Loucy (cell line): ENCODE measurements around the gene MMP14.
"Not testable (repeated sequence)": the region's sequence is repeated elsewhere in the genome, so short reads cannot be mapped to it uniquely, and the experiment has no call there.

ENCODE experiments used
- H2AFZ ChIP-seq: fragments of 200-600 bp; sonication (generic); 2 replicates; pipeline ENCODE4 v1.6.0; 2016; ENCODE audit warnings: antibody characterized with exemption, mild to moderate bottlenecking, low read length, moderate library complexity
- H3F3A ChIP-seq: fragments of 200-600 bp; 2 replicates; pipeline ENCODE4 v1.6.0; 2016; ENCODE audit warnings: antibody characterized with exemption, low read depth, mild to moderate bottlenecking
- H3K27me3 ChIP-seq: fragments of 200-600 bp; sonication (generic); 2 replicates; pipeline ENCODE4 v1.6.1; 2014; ENCODE audit warnings: low read length, mild to moderate bottlenecking; ENCODE audit not compliant: insufficient read depth, poor library complexity, severe bottlenecking
- H3K36me3 ChIP-seq: fragments of 200-600 bp; sonication (generic); 2 replicates; pipeline ENCODE4 v1.6.1; 2016; ENCODE audit warnings: low read length; ENCODE audit not compliant: insufficient read depth
- H3K4me1 ChIP-seq: fragments of 200-600 bp; sonication (generic); 2 replicates; pipeline ENCODE4 v1.5.1; 2014; ENCODE audit warnings: low read length, mild to moderate bottlenecking; ENCODE audit not compliant: insufficient read depth, poor library complexity, severe bottlenecking
- H3K4me2 ChIP-seq: fragments of 200-600 bp; sonication (generic); 2 replicates; pipeline ENCODE4 v1.6.0; 2014; ENCODE audit warnings: antibody characterized with exemption, low read length, low read depth, mild to moderate bottlenecking; ENCODE audit not compliant: poor library complexity, severe bottlenecking
- H3K4me3 ChIP-seq: fragments of 200-600 bp; sonication (generic); 2 replicates; pipeline ENCODE4 v1.5.1; 2014; ENCODE audit warnings: low read length, mild to moderate bottlenecking, mixed read lengths; ENCODE audit not compliant: poor library complexity, severe bottlenecking
- H3K79me2 ChIP-seq: fragments of 200-600 bp; sonication (generic); 2 replicates; pipeline ENCODE4 v1.6.1; 2014; ENCODE audit warnings: low read length; ENCODE audit not compliant: insufficient read depth
- H3K9ac ChIP-seq: fragments of 200-600 bp; sonication (generic); 2 replicates; pipeline ENCODE4 v1.6.0; 2014; ENCODE audit warnings: mild to moderate bottlenecking, low read depth, low read length, moderate library complexity; ENCODE audit not compliant: poor library complexity, severe bottlenecking
- H3K9me2 ChIP-seq: fragments of 200-600 bp; sonication (generic); replicated peaks from 2 replicates; pipeline ENCODE4 v1.6.1; 2016; ENCODE audit warnings: low read depth, low read length, mixed read lengths
- H3K9me3 ChIP-seq: fragments of 200-600 bp; sonication (generic); 2 replicates; pipeline ENCODE4 v1.6.1; 2014; ENCODE audit warnings: mild to moderate bottlenecking, antibody characterized with exemption, low read length, low read depth; ENCODE audit not compliant: insufficient read depth
- H4K20me1 ChIP-seq: fragments of 200-600 bp; sonication (generic); 2 replicates; pipeline ENCODE4 v1.6.0; 2014; ENCODE audit warnings: antibody characterized with exemption, low read length, mild to moderate bottlenecking; ENCODE audit not compliant: insufficient read depth, poor library complexity, severe bottlenecking
- EZH2phosphoT487 ChIP-seq: fragments of 200-600 bp; IDR thresholded peaks from 2 replicates; pipeline ENCODE4 v1.6.1; 2018; ENCODE audit warnings: antibody characterized with exemption, mild to moderate bottlenecking, moderate library complexity, borderline replicate concordance
- TF ChIP-seq, protein P1 (sequence below): fragments of 200-600 bp; sonication (generic); conservative IDR thresholded peaks from 2 replicates; pipeline ENCODE4 v1.5.1; 2014; ENCODE audit warnings: mild to moderate bottlenecking, antibody characterized with exemption, low read length

The MMP14 gene

DNA sequence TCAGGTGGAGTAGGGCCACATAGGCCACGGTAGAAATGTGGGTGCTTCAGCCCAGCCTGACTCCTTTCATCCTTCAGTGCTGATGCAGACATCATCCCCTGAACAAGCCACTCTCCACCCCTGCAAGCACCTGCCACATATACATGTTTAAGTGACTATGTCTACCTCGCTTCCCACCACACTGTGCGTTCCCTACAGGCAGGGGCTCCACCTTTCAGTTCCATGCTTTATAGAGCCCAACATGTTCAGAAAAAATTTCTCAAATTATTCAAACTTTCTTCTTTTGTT, 32.8 kb upstream of the MMP14 start:
- Histone ChIP-seq H3K9ac (no peak overlapping the region), H4K20me1 (no peaks in the 10 kb centered on the region), H3K36me3 (no peaks in the 10 kb centered on the region), H3K4me1 (no peaks in the 10 kb centered on the region), H3K4me2 (no peak overlapping the region), H3K9me2 (no peaks in the 10 kb centered on the region), H3K27me3 (peaks cover 1% of the 10 kb centered on the region), H2AFZ (no peak overlapping the region), H3K9me3 (no peaks in the 10 kb centered on the region), H3K4me3 (no peak overlapping the region), H3K79me2 (no peaks in the 10 kb centered on the region), H3F3A (no peaks in the 10 kb centered on the region)
- TF ChIP-seq EZH2phosphoT487 = no peak
- TF ChIP-seq, protein P1, sequence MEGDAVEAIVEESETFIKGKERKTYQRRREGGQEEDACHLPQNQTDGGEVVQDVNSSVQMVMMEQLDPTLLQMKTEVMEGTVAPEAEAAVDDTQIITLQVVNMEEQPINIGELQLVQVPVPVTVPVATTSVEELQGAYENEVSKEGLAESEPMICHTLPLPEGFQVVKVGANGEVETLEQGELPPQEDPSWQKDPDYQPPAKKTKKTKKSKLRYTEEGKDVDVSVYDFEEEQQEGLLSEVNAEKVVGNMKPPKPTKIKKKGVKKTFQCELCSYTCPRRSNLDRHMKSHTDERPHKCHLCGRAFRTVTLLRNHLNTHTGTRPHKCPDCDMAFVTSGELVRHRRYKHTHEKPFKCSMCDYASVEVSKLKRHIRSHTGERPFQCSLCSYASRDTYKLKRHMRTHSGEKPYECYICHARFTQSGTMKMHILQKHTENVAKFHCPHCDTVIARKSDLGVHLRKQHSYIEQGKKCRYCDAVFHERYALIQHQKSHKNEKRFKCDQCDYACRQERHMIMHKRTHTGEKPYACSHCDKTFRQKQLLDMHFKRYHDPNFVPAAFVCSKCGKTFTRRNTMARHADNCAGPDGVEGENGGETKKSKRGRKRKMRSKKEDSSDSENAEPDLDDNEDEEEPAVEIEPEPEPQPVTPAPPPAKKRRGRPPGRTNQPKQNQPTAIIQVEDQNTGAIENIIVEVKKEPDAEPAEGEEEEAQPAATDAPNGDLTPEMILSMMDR = no peak

DNA sequence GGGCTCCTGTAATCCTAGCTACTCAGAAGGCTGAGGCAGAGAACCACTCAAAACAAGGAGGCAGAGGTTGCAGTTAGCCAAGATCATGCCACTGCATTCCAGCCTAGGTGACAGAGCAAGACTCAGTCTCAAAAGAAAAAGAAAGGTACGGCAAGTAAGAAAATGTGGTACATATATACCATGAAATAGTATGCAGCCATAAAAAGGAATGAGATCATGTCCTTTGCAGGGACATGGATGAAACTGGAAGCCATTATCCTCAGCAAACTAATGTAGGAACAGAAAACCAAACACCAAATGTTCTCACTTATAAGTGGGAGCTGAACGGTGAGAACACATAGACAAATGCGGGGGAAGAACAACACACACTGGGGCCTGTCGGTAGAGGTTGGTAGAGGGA, 31.1 kb upstream of the MMP14 start:
- not testable (repeated sequence) for H3K79me2 ChIP-seq, H3K27me3 ChIP-seq, H3K9me2 ChIP-seq, H3K36me3 ChIP-seq, H3K4me3 ChIP-seq, H3F3A ChIP-seq, H2AFZ ChIP-seq, H3K9me3 ChIP-seq, H3K4me1 ChIP-seq, H3K9ac ChIP-seq, H4K20me1 ChIP-seq, H3K4me2 ChIP-seq

DNA sequence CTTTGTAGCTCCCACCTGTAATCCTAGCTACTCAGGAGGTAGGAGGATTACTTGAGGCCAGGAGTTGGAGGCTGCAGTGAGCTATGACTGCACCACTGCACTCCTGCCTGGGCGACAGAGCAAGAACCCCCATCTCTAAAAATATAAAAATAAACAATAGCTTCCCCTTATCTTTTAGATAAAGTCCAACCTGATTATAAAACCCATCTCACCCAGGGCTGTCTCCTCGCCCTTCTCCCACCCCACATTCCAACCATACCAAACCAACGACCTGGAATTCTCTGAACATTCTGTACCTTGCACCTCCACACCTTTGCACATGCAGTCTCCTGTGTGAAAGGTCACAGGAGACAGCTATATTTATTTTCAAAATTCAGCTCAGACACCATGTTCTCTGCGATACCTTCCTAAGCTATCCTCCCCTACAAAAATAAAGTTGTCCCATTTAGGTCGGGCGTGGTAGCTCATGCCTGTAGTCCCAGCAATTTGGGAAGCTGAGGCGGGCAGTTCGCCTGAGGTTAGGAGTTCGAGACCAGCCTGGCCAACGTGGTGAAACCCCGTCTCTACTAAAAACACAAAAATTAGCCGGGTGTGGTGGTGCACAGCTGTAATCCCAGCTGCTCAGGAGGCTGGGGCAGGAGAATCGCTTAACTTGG, 28.8 kb upstream of the MMP14 start:
- Histone ChIP-seq H3K9ac (no peak overlapping the region), H2AFZ (no peak overlapping the region), H3K79me2 (no peaks in the 10 kb centered on the region), H3K4me3 (no peak overlapping the region), H3K27me3 (no peaks in the 10 kb centered on the region), H4K20me1 (no peaks in the 10 kb centered on the region), H3F3A (no peaks in the 10 kb centered on the region), H3K4me2 (no peak overlapping the region), H3K9me3 (no peaks in the 10 kb centered on the region), H3K4me1 (no peaks in the 10 kb centered on the region), H3K36me3 (no peaks in the 10 kb centered on the region), H3K9me2 (no peaks in the 10 kb centered on the region)
- TF ChIP-seq EZH2phosphoT487 = no peak
- TF ChIP-seq, protein P1 = no peak

DNA sequence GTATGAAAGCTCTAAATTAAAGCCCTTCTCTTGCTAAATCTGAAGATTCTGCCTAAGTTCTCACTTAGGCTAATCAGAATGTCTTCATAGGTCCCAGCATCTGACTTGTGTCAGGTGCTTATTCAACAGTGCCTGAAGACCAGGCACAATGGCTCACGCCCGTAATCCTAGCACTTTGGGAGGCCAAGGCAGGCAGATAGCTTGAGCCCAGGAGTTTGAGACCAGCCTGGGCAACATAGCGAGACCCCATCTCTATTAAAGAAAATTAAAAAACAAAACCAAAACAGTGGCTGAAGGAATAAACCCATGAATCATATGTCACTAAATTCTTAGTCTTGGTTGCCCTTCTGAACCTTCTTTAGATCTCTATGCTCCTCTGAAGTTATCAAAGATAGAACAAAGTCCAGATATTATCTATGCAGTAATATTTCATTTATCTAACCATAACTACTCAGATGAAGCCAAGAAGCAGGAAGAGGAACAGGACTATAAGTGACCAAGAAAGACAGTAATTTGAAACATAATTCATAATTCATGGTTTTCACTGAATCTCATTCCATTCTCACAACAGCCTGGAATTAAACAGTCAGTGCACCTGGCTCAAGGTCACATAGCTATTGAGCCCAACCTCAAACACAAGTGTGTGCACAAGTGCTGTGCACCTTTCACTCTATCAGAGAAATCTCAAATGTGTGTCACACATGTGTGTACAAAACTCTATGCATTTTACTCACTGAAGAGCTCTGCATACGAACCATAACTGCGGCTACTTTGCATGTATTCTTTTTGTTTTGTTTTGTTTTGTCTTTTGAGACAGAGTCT, 27.8 kb upstream of the MMP14 start:
- Histone ChIP-seq H3K4me3 (no peak overlapping the region), H3F3A (no peaks in the 10 kb centered on the region), H3K9me3 (no peaks in the 10 kb centered on the region), H3K4me1 (no peaks in the 10 kb centered on the region), H3K4me2 (no peak overlapping the region), H3K9me2 (no peaks in the 10 kb centered on the region), H3K9ac (no peak overlapping the region), H3K79me2 (no peaks in the 10 kb centered on the region), H4K20me1 (no peaks in the 10 kb centered on the region), H3K27me3 (no peaks in the 10 kb centered on the region), H3K36me3 (no peaks in the 10 kb centered on the region), H2AFZ (no peak overlapping the region)
- TF ChIP-seq EZH2phosphoT487 = no peak
- TF ChIP-seq, protein P1 = no peak
